Liver (tissue), 3 donors: Measurements from ENCODE around the gene TBC1D26.
"Not testable (repeated sequence)": the region's sequence is repeated elsewhere in the genome, so short reads cannot be mapped to it uniquely, and the experiment has no call there.

ENCODE experiments used
- CTCF ChIP-seq: fragments of 150-350 bp; IDR thresholded peaks from 2 replicates; pipeline ENCODE4 v1.5.1; 2017; ENCODE audit warnings: improper control_type of control experiment, low read depth, low read length; ENCODE audit not compliant: missing input control
- EGR1 ChIP-seq, 2 donors: IDR thresholded peaks; 2 replicates each; pipeline ENCODE4 v1.6.1; 2016 to 2018; ENCODE audit warnings: antibody characterized with exemption in 2 of 2, low read depth in 2 of 2
- HNF4A ChIP-seq, 2 donors: conservative IDR thresholded peaks; 2 replicates each; pipeline ENCODE4 v1.6.1; 2016; ENCODE audit warnings: antibody characterized with exemption in 2 of 2, mild to moderate bottlenecking in 2 of 2
- JUND ChIP-seq, 2 donors: IDR thresholded peaks; 2 replicates each; pipeline ENCODE4 v1.6.1; 2016; ENCODE audit warnings: antibody characterized with exemption in 2 of 2
- MAX ChIP-seq: IDR thresholded peaks from 2 replicates; pipeline ENCODE4 v1.6.1; 2016; ENCODE audit warnings: antibody characterized with exemption
- RAD21 ChIP-seq, 2 donors: IDR thresholded peaks; 2 replicates each; pipeline ENCODE4 v1.6.1; 2016; ENCODE audit warnings: antibody characterized with exemption in 2 of 2, mild to moderate bottlenecking in 2 of 2
- RXRA ChIP-seq, 2 donors: IDR thresholded peaks; 2 replicates each; pipeline ENCODE4 v1.6.1; 2017 to 2018; ENCODE audit warnings: antibody characterized with exemption in 2 of 2, mild to moderate bottlenecking in 1 of 2
- SP1 ChIP-seq: IDR thresholded peaks from 2 replicates; pipeline ENCODE4 v1.6.1; 2018; ENCODE audit warnings: antibody characterized with exemption, mild to moderate bottlenecking
- TAF1 ChIP-seq: conservative IDR thresholded peaks from 2 replicates; pipeline ENCODE4 v1.6.1; 2016; ENCODE audit warnings: antibody characterized with exemption, mild to moderate bottlenecking
- YY1 ChIP-seq: IDR thresholded peaks from 2 replicates; pipeline ENCODE4 v1.6.1; 2016; ENCODE audit warnings: antibody characterized with exemption, mild to moderate bottlenecking
- ZBTB33 ChIP-seq: IDR thresholded peaks from 2 replicates; pipeline ENCODE4 v1.6.1; 2016; ENCODE audit warnings: antibody characterized with exemption
- TF ChIP-seq, protein P1 (sequence below): IDR thresholded peaks from 2 replicates; pipeline ENCODE4 v1.6.1; 2016; ENCODE audit warnings: antibody characterized with exemption
- TF ChIP-seq, protein P2 (sequence below): IDR thresholded peaks from 2 replicates; pipeline ENCODE4 v1.6.1; 2016; ENCODE audit warnings: antibody characterized with exemption, mild to moderate bottlenecking
- donor health status: healthy.
- donor health status: healthy.

GRCh38 chr17:15768865-15769533, 36.9 kb downstream of the TBC1D26 start:
- TF ChIP-seq CTCF; HNF4A (conservative IDR thresholded peaks at IDR 0.05); RXRA (IDR thresholded peaks at IDR 0.05); TAF1; MAX; ZBTB33; RAD21 (IDR thresholded peaks at IDR 0.05); EGR1 (IDR thresholded peaks at IDR 0.05; ENCODE audit: low read depth in 2 of 2); SP1; JUND (IDR thresholded peaks at IDR 0.05); YY1: not testable (repeated sequence)
- TF ChIP-seq, protein P1, sequence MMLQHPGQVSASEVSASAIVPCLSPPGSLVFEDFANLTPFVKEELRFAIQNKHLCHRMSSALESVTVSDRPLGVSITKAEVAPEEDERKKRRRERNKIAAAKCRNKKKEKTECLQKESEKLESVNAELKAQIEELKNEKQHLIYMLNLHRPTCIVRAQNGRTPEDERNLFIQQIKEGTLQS: not testable (repeated sequence)
- TF ChIP-seq, protein P2, sequence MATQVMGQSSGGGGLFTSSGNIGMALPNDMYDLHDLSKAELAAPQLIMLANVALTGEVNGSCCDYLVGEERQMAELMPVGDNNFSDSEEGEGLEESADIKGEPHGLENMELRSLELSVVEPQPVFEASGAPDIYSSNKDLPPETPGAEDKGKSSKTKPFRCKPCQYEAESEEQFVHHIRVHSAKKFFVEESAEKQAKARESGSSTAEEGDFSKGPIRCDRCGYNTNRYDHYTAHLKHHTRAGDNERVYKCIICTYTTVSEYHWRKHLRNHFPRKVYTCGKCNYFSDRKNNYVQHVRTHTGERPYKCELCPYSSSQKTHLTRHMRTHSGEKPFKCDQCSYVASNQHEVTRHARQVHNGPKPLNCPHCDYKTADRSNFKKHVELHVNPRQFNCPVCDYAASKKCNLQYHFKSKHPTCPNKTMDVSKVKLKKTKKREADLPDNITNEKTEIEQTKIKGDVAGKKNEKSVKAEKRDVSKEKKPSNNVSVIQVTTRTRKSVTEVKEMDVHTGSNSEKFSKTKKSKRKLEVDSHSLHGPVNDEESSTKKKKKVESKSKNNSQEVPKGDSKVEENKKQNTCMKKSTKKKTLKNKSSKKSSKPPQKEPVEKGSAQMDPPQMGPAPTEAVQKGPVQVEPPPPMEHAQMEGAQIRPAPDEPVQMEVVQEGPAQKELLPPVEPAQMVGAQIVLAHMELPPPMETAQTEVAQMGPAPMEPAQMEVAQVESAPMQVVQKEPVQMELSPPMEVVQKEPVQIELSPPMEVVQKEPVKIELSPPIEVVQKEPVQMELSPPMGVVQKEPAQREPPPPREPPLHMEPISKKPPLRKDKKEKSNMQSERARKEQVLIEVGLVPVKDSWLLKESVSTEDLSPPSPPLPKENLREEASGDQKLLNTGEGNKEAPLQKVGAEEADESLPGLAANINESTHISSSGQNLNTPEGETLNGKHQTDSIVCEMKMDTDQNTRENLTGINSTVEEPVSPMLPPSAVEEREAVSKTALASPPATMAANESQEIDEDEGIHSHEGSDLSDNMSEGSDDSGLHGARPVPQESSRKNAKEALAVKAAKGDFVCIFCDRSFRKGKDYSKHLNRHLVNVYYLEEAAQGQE: not testable (repeated sequence)
